Erythroblast (primary cell): ENCODE data around the gene TWIST2.

ENCODE experiments used
- DNase-seq, 2 experiments: peaks; one replicate each; lab custom pipeline; 2025; lab: John Stamatoyannopoulos, UW
- GATA1 ChIP-seq: IDR thresholded peaks from 2 replicates; pipeline ENCODE4 v1.6.1; 2011; ENCODE audit warnings: low read depth, mild to moderate bottlenecking, control low read depth, low read length, moderate library complexity
- POLR2A ChIP-seq: IDR thresholded peaks from 2 replicates; pipeline ENCODE4 v1.6.1; 2011; ENCODE audit warnings: mild to moderate bottlenecking, low read length

TWIST2 gene

GRCh38 chr2:238916875-238917590 lies 69.1 kb downstream of the TWIST2 start:
- no peak for DNase-seq
- TF ChIP-seq GATA1 (no peak), POLR2A (no peak)

DNA sequence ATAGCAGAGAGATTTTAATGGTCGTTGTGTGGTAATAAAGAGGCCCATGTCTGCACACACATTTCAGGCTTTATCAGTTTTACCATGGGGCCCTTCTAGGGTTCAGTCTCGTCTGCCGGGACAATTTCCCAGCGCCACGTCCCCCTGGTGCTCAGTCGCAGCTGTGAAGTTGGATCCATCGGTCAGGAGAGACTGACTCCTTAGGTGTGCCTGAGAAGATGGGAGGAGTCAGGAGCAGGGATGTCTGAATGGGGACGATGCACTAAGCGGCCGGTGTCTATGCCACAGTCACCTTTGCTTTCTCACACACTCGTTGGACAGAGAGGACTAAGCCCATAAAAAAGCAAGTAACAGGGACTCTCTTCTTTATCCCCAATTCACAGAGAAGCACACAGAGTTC lies 71.4 kb downstream of the TWIST2 start:
- TF ChIP-seq GATA1, result no peak
- TF ChIP-seq POLR2A, result no peak
- DNase-seq, result no peak

DNA sequence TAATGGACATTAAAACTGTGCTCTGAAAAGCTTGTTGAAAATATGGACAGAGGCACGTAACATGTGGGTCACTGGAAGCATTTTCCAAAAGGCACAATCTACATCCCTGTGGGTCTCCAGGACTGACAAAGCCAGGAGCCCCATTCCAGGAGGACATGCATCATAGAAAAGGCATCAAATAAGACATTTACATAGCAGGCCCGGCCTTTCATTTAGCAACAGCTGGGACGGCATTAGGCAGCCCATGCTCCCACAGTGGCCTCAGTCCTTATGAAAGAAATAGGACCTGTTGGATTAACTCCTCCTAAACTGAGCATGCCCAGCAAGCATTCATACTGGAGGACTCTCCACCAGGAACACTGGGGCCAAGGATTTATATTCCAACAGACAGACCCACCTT lies 72.2 kb downstream of the TWIST2 start:
- TF ChIP-seq POLR2A (no peak), GATA1 (no peak)
- no peak for DNase-seq

GRCh38 chr2:238920601-238921001 lies 72.7 kb downstream of the TWIST2 start:
- TF ChIP-seq POLR2A, result no peak
- TF ChIP-seq GATA1, result no peak
- DNase-seq, result no peak

- no peak for DNase-seq
- TF ChIP-seq POLR2A, result no peak
- no peak for TF ChIP-seq GATA1
Observed at GRCh38 chr2:238921259-238921658, 73.4 kb downstream of the TWIST2 start.

DNA sequence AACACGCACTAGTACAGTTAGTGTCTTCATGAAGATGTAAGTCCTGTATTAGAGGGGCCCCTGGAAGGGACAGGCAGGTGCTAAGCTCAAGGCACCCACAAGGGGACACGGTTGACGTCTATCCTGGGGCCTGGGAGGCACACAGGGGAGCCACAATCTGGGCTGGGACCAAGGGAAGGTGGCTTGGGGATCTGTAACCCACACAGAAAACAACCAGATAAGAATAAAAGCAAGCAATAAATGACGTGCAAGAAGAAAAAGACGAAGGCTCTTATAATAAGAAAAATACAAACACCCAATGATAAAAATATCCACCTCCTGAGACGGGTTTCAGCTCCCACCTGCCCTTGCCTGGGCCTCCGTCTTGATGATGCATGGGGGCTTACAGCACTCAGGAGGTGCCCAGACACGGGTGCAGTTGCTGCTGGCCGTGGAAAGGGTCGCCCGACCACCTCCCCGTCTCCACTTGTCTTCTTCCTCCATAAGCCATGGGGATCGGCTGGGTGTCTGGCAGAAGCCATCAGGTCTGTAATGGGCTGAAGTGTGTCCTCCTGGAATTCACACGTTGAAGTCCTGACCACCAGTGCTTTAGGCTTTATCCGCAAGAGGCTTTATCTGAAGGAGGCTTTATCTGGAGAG lies 73.9 kb downstream of the TWIST2 start:
- no peak for DNase-seq
- TF ChIP-seq POLR2A (no peak), GATA1 (no peak)

GRCh38 chr2:238922435-238922834 lies 74.5 kb downstream of the TWIST2 start:
- no peak for DNase-seq
- no peak for TF ChIP-seq POLR2A
- TF ChIP-seq GATA1, result no peak

DNA sequence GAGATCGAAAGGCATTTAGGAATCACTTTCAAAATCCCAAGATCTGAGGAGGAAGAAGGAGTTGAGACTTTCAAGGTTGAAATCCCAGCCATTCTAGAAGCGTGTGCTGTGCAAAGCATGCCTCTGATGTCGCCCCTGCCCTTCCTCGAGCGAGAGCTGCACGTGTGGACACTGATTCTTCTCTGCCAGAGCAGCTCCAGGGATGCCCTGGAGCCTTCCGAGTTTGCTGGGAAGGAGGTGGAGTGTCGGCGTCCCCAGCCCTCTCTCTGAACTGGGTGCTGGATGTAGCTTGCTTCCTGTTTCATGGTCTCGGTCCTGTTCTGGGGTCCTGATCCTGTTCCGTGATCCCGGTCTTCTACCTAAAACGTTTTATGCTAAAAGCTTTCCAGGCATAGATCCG lies 76.1 kb downstream of the TWIST2 start:
- TF ChIP-seq GATA1, result no peak
- DNase-seq, result no peak

DNA sequence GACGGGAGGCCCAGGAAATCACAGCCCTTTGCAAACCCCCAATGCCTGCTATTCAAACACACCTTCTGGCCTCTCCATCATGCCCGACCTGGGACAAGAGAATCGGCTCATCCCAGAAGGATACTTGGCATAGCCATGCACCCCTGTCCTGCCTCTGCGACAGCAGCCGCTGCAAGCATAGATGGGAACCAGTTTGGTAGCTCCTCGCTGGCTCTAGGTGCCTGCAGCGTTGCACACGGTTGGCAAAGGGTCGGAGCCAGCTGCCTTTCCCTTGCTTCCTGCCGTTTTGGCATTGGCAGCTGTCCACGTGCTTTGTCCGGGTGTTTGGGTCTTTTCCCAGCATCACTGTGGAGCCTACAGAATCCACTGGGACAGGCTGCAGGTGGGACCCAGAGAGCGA lies 76.9 kb downstream of the TWIST2 start:
- TF ChIP-seq GATA1 (no peak), POLR2A (no peak)
- no peak for DNase-seq

GRCh38 chr2:238925281-238925680 lies 77.4 kb downstream of the TWIST2 start:
- DNase-seq, result no peak

GRCh38 chr2:238925816-238926521 lies 78.1 kb downstream of the TWIST2 start:
- no peak for DNase-seq
- TF ChIP-seq POLR2A (no peak), GATA1 (no peak)

More at GRCh38 chr2:238925281-238925680, 77.4 kb downstream of the TWIST2 start:
- TF ChIP-seq POLR2A, result no peak
- TF ChIP-seq GATA1, result no peak

DNA sequence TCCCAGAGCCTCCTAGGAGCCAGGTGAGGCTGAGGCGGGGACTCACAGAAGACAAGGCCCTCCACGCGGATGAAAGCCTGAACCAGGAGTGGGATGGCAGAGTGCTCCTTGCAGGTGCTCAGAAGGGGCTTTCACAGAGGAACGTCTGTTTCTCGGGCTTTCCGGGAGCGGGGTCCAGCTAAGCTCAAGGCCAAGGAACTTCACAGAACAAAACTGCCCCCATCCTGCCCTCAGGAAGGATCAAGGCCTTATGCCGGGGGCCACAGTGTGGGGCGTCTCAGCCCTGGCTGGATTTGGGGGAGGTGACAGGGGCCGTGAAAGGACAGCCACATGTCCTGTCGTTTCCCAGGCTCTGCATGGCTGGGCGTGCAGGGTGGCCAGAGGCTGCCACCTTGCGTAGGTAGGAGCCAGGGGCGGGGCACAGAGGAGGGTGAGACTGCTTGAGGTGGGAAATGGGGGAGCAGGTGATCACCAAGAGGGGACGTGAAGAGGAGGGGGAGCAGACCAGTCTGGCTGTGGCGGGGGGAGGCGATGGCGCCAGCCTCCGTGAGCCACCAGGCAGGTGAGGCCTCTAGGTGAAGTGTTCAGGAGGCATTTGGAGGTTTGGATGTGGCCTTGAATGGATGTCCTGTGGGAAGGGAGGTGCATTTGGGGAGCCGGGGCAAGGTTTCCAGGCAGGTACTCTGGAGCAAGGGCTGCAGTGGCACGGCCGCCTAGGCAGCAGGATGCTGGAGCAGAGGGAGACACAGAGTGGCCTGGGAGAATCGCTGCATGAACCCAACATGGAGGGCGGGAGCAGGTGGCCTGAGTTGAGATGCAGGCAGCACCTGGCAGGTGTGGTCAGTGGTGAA lies 79.1 kb downstream of the TWIST2 start:
- TF ChIP-seq POLR2A (no peak), GATA1 (no peak)
- DNase-seq, result no peak

- TF ChIP-seq GATA1 (no peak), POLR2A (no peak)
- DNase-seq, result no peak
Observed at GRCh38 chr2:238927746-238928519, 80.0 kb downstream of the TWIST2 start.
